Activated naive CD8-positive, alpha-beta T cell treated with anti-CD3 and anti-CD28 coated beads, Interleukin-2, amount 50 U/mL, for 24 hours (primary cell): Measurements from ENCODE around the gene KIAA1328.

Experiments
- ATAC-seq: fragments of 150-1000 bp; cut with Tn5 transposase; one replicate; pipeline ENCODE4 v1.10.0; 2021
- DNase-seq: peaks from one replicate; pipeline ENCODE4 v3.0.0; 2021
- H3K27ac Mint-ChIP-seq: one replicate; pipeline ENCODE4 v1.8.0; 2021; ENCODE audit warnings: mild to moderate bottlenecking, mixed read lengths
- H3K27me3 Mint-ChIP-seq: one replicate; pipeline ENCODE4 v1.8.0; 2021; ENCODE audit warnings: mixed read lengths
- H3K36me3 Mint-ChIP-seq: one replicate; pipeline ENCODE4 v1.8.0; 2021; ENCODE audit warnings: low read depth, mixed read lengths
- H3K4me1 Mint-ChIP-seq: one replicate; pipeline ENCODE4 v1.8.0; 2021; ENCODE audit warnings: mixed read lengths
- H3K4me3 Mint-ChIP-seq: one replicate; pipeline ENCODE4 v1.8.0; 2021; ENCODE audit warnings: mild to moderate bottlenecking, moderate library complexity, mixed read lengths
- H3K9me3 Mint-ChIP-seq: one replicate; pipeline ENCODE4 v1.8.0; 2021; ENCODE audit warnings: mixed read lengths

KIAA1328 gene

GRCh38 chr18:37012452-37012851 lies 183.5 kb downstream of the KIAA1328 start:
- Mint-ChIP-seq H3K27ac (no peak overlapping the region), H3K27me3 (no peaks in the 10 kb centered on the region), H3K4me1 (no peaks in the 10 kb centered on the region), H3K9me3 (peaks cover 44% of the 10 kb centered on the region), H3K36me3 (peaks cover 9% of the 10 kb centered on the region), H3K4me3 (no peak overlapping the region)
- ATAC-seq (no peak), DNase-seq (no peak)

- no peaks in the 10 kb centered on the region for H3K4me1 Mint-ChIP-seq
- no peak overlapping the region for H3K27ac Mint-ChIP-seq
- H3K27me3 Mint-ChIP-seq: no peaks in the 10 kb centered on the region
- no peak overlapping the region for H3K4me3 Mint-ChIP-seq
- DNase-seq: no peak
- H3K9me3 Mint-ChIP-seq: peaks cover 43% of the 10 kb centered on the region
- H3K36me3 Mint-ChIP-seq: peaks cover 34% of the 10 kb centered on the region
- ATAC-seq: no peak
These were observed 190.4 kb downstream of the KIAA1328 start for GRCh38 chr18:37019157-37019827.

- Mint-ChIP-seq H3K36me3 (peaks cover 25% of the 10 kb centered on the region), H3K27ac (no peak overlapping the region), H3K27me3 (no peaks in the 10 kb centered on the region), H3K4me1 (no peaks in the 10 kb centered on the region), H3K4me3 (no peak overlapping the region), H3K9me3 (peaks cover 63% of the 10 kb centered on the region)
- ATAC-seq (no peak), DNase-seq (no peak)
These were observed 204.5 kb downstream of the KIAA1328 start for GRCh38 chr18:37033419-37033818.

DNA sequence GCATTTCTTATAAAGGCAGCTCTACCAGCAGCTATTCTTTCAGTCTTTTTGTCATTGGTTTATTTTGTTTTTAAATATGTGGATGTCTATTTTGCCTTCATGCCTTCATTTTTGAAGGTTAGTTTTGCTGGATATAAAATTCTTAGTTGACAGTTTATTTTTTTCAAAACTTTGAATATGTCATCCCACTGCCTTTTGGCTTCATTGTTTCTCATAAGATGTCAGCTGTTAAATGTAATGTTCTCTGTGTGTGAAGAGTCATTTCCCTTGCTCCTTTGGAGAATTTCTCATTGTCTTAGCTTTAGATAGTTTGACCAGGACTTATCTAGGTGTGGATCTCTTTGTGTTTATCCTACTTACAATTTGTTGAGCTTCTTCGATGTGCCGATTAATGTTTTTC lies 213.5 kb downstream of the KIAA1328 start:
- Mint-ChIP-seq H3K27me3 (no peaks in the 10 kb centered on the region), H3K4me3 (no peak overlapping the region), H3K9me3 (peaks cover 39% of the 10 kb centered on the region), H3K36me3 (peaks cover 35% of the 10 kb centered on the region), H3K4me1 (no peaks in the 10 kb centered on the region), H3K27ac (no peak overlapping the region)
- no peak for DNase-seq
- no peak for ATAC-seq

- H3K4me1 Mint-ChIP-seq: no peaks in the 10 kb centered on the region
- H3K27me3 Mint-ChIP-seq: no peaks in the 10 kb centered on the region
- peaks cover 20% of the 10 kb centered on the region for H3K36me3 Mint-ChIP-seq
- peaks cover 23% of the 10 kb centered on the region for H3K9me3 Mint-ChIP-seq
- H3K27ac Mint-ChIP-seq: no peak overlapping the region
- DNase-seq (no peak), ATAC-seq (no peak)
- H3K4me3 Mint-ChIP-seq: no peak overlapping the region
These were observed 226.3 kb downstream of the KIAA1328 start for GRCh38 chr18:37055137-37055802.

DNA sequence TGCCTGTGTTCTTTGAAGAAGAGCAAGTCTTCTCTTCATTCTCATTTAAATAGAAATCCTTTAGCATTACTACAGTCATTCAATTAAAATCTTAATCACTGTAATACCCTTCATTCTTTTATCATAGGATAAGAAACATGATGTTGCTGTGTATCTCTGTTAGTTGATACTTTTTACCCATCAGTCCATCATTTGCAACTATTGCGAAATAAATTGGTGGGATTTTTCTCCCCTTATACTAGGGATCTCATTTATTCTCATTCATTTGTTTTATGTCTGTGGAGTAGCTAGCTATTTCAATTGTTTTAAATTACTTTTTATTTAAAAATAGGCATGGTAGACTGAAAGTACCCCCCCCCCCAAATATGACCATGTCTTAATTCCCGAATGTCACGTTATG lies 235.3 kb downstream of the KIAA1328 start:
- no peaks in the 10 kb centered on the region for H3K27me3 Mint-ChIP-seq
- no peak overlapping the region for H3K27ac Mint-ChIP-seq
- DNase-seq: no peak
- H3K9me3 Mint-ChIP-seq: peaks cover 3% of the 10 kb centered on the region
- H3K4me1 Mint-ChIP-seq: no peaks in the 10 kb centered on the region
- H3K36me3 Mint-ChIP-seq: peaks cover 27% of the 10 kb centered on the region
- ATAC-seq: no peak
- H3K4me3 Mint-ChIP-seq: no peak overlapping the region

GRCh38 chr18:37065254-37065653 lies 236.3 kb downstream of the KIAA1328 start:
- ATAC-seq: no peak
- Mint-ChIP-seq H3K27me3 (no peaks in the 10 kb centered on the region), H3K4me1 (no peaks in the 10 kb centered on the region), H3K9me3 (peaks cover 6% of the 10 kb centered on the region), H3K27ac (no peak overlapping the region), H3K4me3 (no peak overlapping the region), H3K36me3 (peaks cover 35% of the 10 kb centered on the region)
- no peak for DNase-seq

DNA sequence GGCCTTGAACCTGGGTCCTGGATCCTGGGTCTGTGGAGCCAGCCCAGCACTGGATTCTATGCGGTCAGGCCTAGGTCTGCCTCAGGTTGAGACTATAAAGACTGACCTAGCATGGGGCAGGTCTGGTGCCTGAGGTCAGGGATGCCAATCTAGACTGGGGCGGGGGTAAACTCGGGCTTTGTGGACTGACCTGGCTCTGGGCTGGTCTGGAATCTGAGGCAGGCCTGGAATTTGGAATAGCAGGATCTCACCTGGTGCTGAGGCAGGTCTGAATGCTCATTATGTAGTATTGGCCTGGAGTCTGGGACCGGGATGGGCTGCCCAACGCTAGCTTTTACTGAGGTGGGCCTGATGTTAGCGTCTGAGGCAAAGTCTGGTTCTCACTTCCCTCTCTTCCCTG lies 256.0 kb downstream of the KIAA1328 start:
- no peak for ATAC-seq
- no peak overlapping the region for H3K27ac Mint-ChIP-seq
- DNase-seq: no peak
- peaks cover 11% of the 10 kb centered on the region for H3K9me3 Mint-ChIP-seq
- no peaks in the 10 kb centered on the region for H3K4me1 Mint-ChIP-seq
- peaks cover 12% of the 10 kb centered on the region for H3K36me3 Mint-ChIP-seq
- no peaks in the 10 kb centered on the region for H3K27me3 Mint-ChIP-seq
- H3K4me3 Mint-ChIP-seq: no peak overlapping the region

- Mint-ChIP-seq H3K4me3 (no peak overlapping the region), H3K27me3 (no peaks in the 10 kb centered on the region), H3K4me1 (no peaks in the 10 kb centered on the region), H3K27ac (no peak overlapping the region), H3K9me3 (peaks cover 8% of the 10 kb centered on the region), H3K36me3 (peaks cover 13% of the 10 kb centered on the region)
- DNase-seq (no peak), ATAC-seq (no peak)
These were observed 256.4 kb downstream of the KIAA1328 start for GRCh38 chr18:37085362-37085761.

- Mint-ChIP-seq H3K36me3 (peaks cover 16% of the 10 kb centered on the region), H3K27me3 (no peaks in the 10 kb centered on the region), H3K27ac (no peak overlapping the region), H3K4me3 (no peak overlapping the region), H3K9me3 (peaks cover 43% of the 10 kb centered on the region), H3K4me1 (no peaks in the 10 kb centered on the region)
- no peak for DNase-seq
- ATAC-seq: no peak
These were observed 279.0 kb downstream of the KIAA1328 start for GRCh38 chr18:37107748-37108522.

- Mint-ChIP-seq H3K27ac (no peak overlapping the region), H3K36me3 (peaks cover 2% of the 10 kb centered on the region), H3K9me3 (peaks cover 7% of the 10 kb centered on the region), H3K4me1 (no peaks in the 10 kb centered on the region), H3K4me3 (no peak overlapping the region), H3K27me3 (no peaks in the 10 kb centered on the region)
- no peak for DNase-seq
- no peak for ATAC-seq
These were observed 293.9 kb downstream of the KIAA1328 start for GRCh38 chr18:37122877-37123276.

DNA sequence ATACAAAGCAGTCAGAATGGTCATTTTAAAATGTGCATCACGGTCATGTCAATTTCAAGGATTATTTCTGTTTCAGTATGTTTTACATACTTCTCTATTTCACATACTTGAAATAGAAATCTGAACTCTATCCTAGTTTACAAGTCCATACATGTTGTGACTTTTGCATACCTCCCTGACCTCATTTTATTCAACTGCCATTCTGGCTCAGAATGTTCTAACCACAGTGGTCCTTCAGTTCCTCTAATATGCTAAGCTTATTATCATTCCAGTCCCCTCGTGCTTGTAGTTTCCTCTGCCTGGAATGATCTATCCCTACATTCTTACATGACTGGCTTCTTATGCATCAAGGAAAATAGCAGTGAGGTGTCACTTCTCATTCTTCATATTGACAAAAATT lies 295.6 kb downstream of the KIAA1328 start:
- Mint-ChIP-seq H3K4me3 (no peak overlapping the region), H3K9me3 (peaks cover 7% of the 10 kb centered on the region), H3K4me1 (no peaks in the 10 kb centered on the region), H3K27me3 (no peaks in the 10 kb centered on the region), H3K27ac (no peak overlapping the region), H3K36me3 (peaks cover 2% of the 10 kb centered on the region)
- DNase-seq: no peak
- no peak for ATAC-seq

- H3K27me3 Mint-ChIP-seq: no peaks in the 10 kb centered on the region
- H3K4me1 Mint-ChIP-seq: no peaks in the 10 kb centered on the region
- H3K27ac Mint-ChIP-seq: no peak overlapping the region
- peaks cover 19% of the 10 kb centered on the region for H3K9me3 Mint-ChIP-seq
- no peak for ATAC-seq
- H3K36me3 Mint-ChIP-seq: peaks cover 7% of the 10 kb centered on the region
- DNase-seq: no peak
- H3K4me3 Mint-ChIP-seq: no peak overlapping the region
These were observed 306.2 kb downstream of the KIAA1328 start for GRCh38 chr18:37135177-37135576.

DNA sequence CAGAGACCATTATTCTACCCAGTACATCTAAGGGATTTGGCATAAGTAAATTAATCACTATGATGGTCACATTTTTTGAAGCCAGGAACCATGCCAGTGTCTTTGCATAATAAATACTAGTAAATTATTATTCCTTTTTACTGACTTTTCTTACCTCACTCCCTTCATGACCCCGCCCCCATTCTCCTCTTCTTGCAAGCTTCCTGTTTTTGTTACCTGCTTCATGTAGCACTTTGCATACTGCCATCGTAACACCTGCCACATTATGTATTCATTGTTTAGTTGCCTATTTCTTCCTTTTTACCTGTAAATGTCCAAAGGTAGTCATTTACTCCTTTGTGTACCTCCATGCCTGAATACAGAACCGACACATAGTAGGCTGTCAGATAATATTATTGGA lies 309.5 kb downstream of the KIAA1328 start:
- ATAC-seq: no peak
- Mint-ChIP-seq H3K27me3 (no peaks in the 10 kb centered on the region), H3K36me3 (no peaks in the 10 kb centered on the region), H3K9me3 (peaks cover 8% of the 10 kb centered on the region), H3K4me3 (no peak overlapping the region), H3K27ac (no peak overlapping the region), H3K4me1 (no peaks in the 10 kb centered on the region)
- no peak for DNase-seq

- DNase-seq (no peak), ATAC-seq (no peak)
- peaks cover 10% of the 10 kb centered on the region for H3K9me3 Mint-ChIP-seq
- H3K4me1 Mint-ChIP-seq: no peaks in the 10 kb centered on the region
- H3K27me3 Mint-ChIP-seq: no peaks in the 10 kb centered on the region
- no peaks in the 10 kb centered on the region for H3K36me3 Mint-ChIP-seq
- no peak overlapping the region for H3K27ac Mint-ChIP-seq
- H3K4me3 Mint-ChIP-seq: no peak overlapping the region
These were observed 310.9 kb downstream of the KIAA1328 start for GRCh38 chr18:37139876-37140275.
